ENCODE measurements around the gene SLC4A1.

The SLC4A1 gene

GRCh38 chr17:44283344-44284023 is 15.5 kb upstream of the SLC4A1 start:
- no peak for DNase-seq

GRCh38 chr17:44282264-44282663 is 14.3 kb upstream of the SLC4A1 start:
- DNase-seq, result no peak

GRCh38 chr17:44281570-44281969 is 13.6 kb upstream of the SLC4A1 start:
- DNase-seq, result no peak

- peak in 1 of 14 donors; percentile 21 for DNase-seq
Measured at GRCh38 chr17:44280392-44280937, 12.5 kb upstream of the SLC4A1 start.

GRCh38 chr17:44279666-44280391 is 11.9 kb upstream of the SLC4A1 start:
- peak in 10 of 14 donors; percentile 14 to 58 (median 36) for DNase-seq

- DNase-seq, result no peak
Measured at GRCh38 chr17:44279346-44279665, 11.4 kb upstream of the SLC4A1 start.

- DNase-seq, result no peak
Measured at GRCh38 chr17:44277976-44278375, 10.0 kb upstream of the SLC4A1 start.

GRCh38 chr17:44273607-44274006 is 5.7 kb upstream of the SLC4A1 start:
- DNase-seq, result no peak

- DNase-seq, result no peak
Measured at GRCh38 chr17:44272954-44273353, 5.0 kb upstream of the SLC4A1 start.

GRCh38 chr17:44272321-44272951 is 4.5 kb upstream of the SLC4A1 start:
- DNase-seq, result no peak

- DNase-seq, result no peak
Measured at GRCh38 chr17:44269535-44270240, 1.8 kb upstream of the SLC4A1 start.

- no peak for DNase-seq
Measured at GRCh38 chr17:44268709-44269534, 987 bp upstream of the SLC4A1 start.

GRCh38 chr17:44267165-44267455 is 825 bp downstream of the SLC4A1 start:
- no peak for DNase-seq

GRCh38 chr17:44266402-44267164 is 1.4 kb downstream of the SLC4A1 start:
- DNase-seq, result no peak

GRCh38 chr17:44263345-44263902 is 4.5 kb downstream of the SLC4A1 start:
- no peak for DNase-seq

- DNase-seq, result no peak
Measured at GRCh38 chr17:44262654-44263225, 5.2 kb downstream of the SLC4A1 start.

- DNase-seq, result no peak
Measured at GRCh38 chr17:44260296-44260695, 7.6 kb downstream of the SLC4A1 start.

- DNase-seq, result no peak
Measured at GRCh38 chr17:44258811-44259351, 9.1 kb downstream of the SLC4A1 start.

GRCh38 chr17:44257815-44258760 is 9.8 kb downstream of the SLC4A1 start:
- no peak for DNase-seq

All from C1 segment of cervical spinal cord (tissue), 14 donors.